ENCODE results near the gene SLC39A1. TPM values are rescaled to one million over a fixed set of nuclear protein-coding genes. Genes with fewer than 3 reads are reported as not detected.

Gene SLC39A1
- total and polyA plus RNA-seq, 9 of the 15 experiments (the other 6 are each of a cell fraction or from before 2014, with no cell fraction given): 9.9 to 81.1 (median 62.7) TPM

GRCh38 chr1:153977250-153978240 is 14.2 kb upstream of the SLC39A1 start, which contains the start of gene JTB (continued):
- TF ChIP-seq BHLHE40 (IDR thresholded peaks at IDR 0.05; ENCODE audit: low read length) (no peak), ARID1B (IDR thresholded peaks at IDR 0.05) (no peak), ZC3H8 (IDR thresholded peaks at IDR 0.05) (no peak), SRSF1 (IDR thresholded peaks at IDR 0.05; ENCODE audit: low read depth, low read length) (no peak), ZNF518B (CRISPR knock-in tag; IDR thresholded peaks at IDR 0.05) (no peak), PTBP1 (IDR thresholded peaks at IDR 0.05; ENCODE audit: low read depth, low read length) (no peak), EP300 (IDR thresholded peaks at IDR 0.05; ENCODE audit: low read length) (peak; percentile 22; the same call in 1 of the 2 replicates), PTRF (tag; IDR thresholded peaks at IDR 0.05) (no peak), ZSCAN29 (IDR thresholded peaks at IDR 0.05) (0 out of 2 replicates have a peak, but pooled peaks have one; percentile 39), KAT2B (IDR thresholded peaks at IDR 0.05; ENCODE audit: low read depth, low read length) (no peak), PHF21A (IDR thresholded peaks at IDR 0.05; ENCODE audit: borderline replicate concordance, low read depth) (no peak), ZNF778 (CRISPR knock-in tag; IDR thresholded peaks at IDR 0.05) (no peak), AFF4 (CRISPR knock-in tag; IDR thresholded peaks at IDR 0.05) (peak; percentile 92)
- TF ChIP-seq, protein P1, sequence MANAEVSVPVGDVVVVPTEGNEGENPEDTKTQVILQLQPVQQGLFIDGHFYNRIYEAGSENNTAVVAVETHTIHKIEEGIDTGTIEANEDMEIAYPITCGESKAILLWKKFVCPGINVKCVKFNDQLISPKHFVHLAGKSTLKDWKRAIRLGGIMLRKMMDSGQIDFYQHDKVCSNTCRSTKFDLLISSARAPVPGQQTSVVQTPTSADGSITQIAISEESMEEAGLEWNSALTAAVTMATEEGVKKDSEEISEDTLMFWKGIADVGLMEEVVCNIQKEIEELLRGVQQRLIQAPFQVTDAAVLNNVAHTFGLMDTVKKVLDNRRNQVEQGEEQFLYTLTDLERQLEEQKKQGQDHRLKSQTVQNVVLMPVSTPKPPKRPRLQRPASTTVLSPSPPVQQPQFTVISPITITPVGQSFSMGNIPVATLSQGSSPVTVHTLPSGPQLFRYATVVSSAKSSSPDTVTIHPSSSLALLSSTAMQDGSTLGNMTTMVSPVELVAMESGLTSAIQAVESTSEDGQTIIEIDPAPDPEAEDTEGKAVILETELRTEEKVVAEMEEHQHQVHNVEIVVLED (CRISPR knock-in tag; IDR thresholded peaks at IDR 0.05): peak; percentile 36; the same call in 1 of the 2 replicates
- TF ChIP-seq, protein P2, sequence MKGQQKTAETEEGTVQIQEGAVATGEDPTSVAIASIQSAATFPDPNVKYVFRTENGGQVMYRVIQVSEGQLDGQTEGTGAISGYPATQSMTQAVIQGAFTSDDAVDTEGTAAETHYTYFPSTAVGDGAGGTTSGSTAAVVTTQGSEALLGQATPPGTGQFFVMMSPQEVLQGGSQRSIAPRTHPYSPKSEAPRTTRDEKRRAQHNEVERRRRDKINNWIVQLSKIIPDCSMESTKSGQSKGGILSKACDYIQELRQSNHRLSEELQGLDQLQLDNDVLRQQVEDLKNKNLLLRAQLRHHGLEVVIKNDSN (CRISPR knock-in tag; IDR thresholded peaks at IDR 0.05): no peak; the same call in 1 of the 2 replicates
- TF ChIP-seq, protein P3, sequence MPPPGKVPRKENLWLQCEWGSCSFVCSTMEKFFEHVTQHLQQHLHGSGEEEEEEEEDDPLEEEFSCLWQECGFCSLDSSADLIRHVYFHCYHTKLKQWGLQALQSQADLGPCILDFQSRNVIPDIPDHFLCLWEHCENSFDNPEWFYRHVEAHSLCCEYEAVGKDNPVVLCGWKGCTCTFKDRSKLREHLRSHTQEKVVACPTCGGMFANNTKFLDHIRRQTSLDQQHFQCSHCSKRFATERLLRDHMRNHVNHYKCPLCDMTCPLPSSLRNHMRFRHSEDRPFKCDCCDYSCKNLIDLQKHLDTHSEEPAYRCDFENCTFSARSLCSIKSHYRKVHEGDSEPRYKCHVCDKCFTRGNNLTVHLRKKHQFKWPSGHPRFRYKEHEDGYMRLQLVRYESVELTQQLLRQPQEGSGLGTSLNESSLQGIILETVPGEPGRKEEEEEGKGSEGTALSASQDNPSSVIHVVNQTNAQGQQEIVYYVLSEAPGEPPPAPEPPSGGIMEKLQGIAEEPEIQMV (tag; conservative IDR thresholded peaks at IDR 0.05; ENCODE audit: low read depth): no peak
